Measurements from ENCODE around the gene LYST.
"Not testable (repeated sequence)": the region's sequence is repeated elsewhere in the genome, so short reads cannot be mapped to it uniquely, and the experiment has no call there.

Gene LYST

DNA sequence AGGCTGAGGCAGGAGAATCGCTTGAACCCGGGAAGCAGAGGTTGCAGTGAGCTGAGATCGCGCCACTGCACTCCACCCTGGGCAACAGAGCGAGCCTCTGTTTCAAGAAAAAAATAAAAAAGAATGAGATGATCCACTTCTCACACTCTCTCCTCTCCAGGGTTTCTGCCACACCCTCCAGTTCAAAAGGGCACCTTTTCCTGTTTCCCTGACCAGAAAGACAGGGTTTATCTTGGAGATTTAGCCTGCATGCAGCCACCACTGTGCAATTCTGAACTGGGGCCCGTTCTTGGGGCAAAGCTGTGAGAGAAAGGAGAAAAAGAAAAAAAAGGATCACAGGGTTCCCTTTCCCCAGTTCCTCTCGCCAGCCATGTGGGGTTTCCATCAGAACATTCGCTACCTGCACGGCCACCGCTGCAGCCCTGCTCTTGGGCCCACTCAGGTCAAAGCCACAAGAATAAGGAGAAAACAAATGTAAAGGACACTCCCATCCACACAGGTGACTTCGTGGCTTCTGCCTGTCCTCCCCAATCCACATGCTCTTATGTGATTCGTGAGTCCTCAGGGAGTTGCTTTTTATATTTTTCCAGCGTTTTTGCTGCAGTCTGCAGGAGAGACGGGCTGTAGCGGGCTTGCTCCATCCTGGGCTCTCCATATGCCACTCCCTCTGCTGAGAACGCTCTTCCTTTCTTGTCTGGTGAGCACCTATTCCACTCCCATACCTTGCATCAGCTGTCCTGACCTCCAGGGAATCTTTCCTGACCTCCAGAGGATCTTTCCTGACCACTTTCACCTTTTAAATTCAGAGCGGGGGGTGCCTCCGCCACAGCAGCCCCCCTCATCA, 243.5 kb downstream of the LYST start:
- H3K9me3 ChIP-seq (ENCODE audit: control insufficient read depth in 2 of 2, low read length in 2 of 2): no peaks in the 10 kb centered on the region
- H3K4me3 ChIP-seq (ENCODE audit: low read length in 2 of 2): no peak overlapping the region
- H3K9ac ChIP-seq (ENCODE audit: low read length in 2 of 2): no peak overlapping the region
- H3K36me3 ChIP-seq (ENCODE audit: control insufficient read depth in 2 of 2, insufficient read depth in 2 of 2, low read length in 2 of 2): no peaks in the 10 kb centered on the region
- no peaks in the 10 kb centered on the region for H3K4me1 ChIP-seq (ENCODE audit: control insufficient read depth, insufficient read depth, low read length)
- no peak overlapping the region for H3K27ac ChIP-seq (ENCODE audit: low read length)
- H3K27me3 ChIP-seq (ENCODE audit: control insufficient read depth in 1 of 2, insufficient read depth in 2 of 2, low read length in 2 of 2): no peaks in the 10 kb centered on the region

DNA sequence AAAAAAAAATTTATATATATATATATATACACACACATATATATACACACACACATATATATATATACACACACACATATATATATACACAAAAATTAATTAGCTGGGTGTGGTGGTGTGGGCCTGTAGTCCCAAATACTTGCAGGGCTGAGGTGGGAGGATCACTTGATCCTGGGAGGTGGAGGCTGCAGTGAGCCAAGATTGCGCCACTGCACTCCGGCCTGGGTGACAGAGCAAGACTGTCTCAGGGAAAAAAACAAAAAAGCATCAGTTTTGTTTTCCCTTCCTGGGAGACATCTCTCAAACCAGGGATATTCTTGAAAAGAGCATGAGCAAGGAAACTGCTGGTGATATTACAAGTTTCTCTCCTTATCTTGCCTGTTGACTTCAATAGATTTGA, 247.6 kb downstream of the LYST start:
- H3K27ac ChIP-seq (ENCODE audit: low read length); H3K27me3 ChIP-seq (ENCODE audit: control insufficient read depth in 1 of 2, insufficient read depth in 2 of 2, low read length in 2 of 2); H3K9me3 ChIP-seq (ENCODE audit: control insufficient read depth in 2 of 2, low read length in 2 of 2); H3K9ac ChIP-seq (ENCODE audit: low read length in 2 of 2); H3K36me3 ChIP-seq (ENCODE audit: control insufficient read depth in 2 of 2, insufficient read depth in 2 of 2, low read length in 2 of 2); H3K4me3 ChIP-seq (ENCODE audit: low read length in 2 of 2); H3K4me1 ChIP-seq (ENCODE audit: control insufficient read depth, insufficient read depth, low read length): not testable (repeated sequence)

DNA sequence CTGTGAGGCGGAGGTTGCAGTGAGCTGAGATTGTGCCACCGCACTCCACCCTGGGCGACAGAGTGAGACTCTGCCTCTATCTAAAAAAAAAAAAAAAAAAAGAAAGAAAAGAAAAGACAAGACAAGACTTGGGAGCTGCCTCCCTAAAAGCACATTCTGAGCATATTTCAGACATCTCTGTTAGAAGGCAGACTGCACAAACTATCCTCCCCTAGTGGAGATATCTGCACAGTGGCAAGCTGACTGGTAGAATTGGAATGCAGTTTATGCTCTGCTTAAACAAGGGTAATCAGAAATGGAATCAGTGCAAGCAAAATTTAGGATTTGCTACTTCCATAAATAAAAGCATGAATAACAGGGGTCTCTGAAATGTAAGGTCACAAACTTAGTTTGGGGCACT, 248.9 kb downstream of the LYST start:
- Histone ChIP-seq H3K9me3 (ENCODE audit: control insufficient read depth in 2 of 2, low read length in 2 of 2) (no peaks in the 10 kb centered on the region), H3K27ac (ENCODE audit: low read length) (no peak overlapping the region), H3K4me3 (ENCODE audit: low read length in 2 of 2) (no peak overlapping the region), H3K27me3 (ENCODE audit: control insufficient read depth in 1 of 2, insufficient read depth in 2 of 2, low read length in 2 of 2) (peaks cover 0 to 3% of the 10 kb centered on the region in 2 donors), H3K36me3 (ENCODE audit: control insufficient read depth in 2 of 2, insufficient read depth in 2 of 2, low read length in 2 of 2) (no peaks in the 10 kb centered on the region), H3K4me1 (ENCODE audit: control insufficient read depth, insufficient read depth, low read length) (no peaks in the 10 kb centered on the region), H3K9ac (ENCODE audit: low read length in 2 of 2) (no peak overlapping the region)

GRCh38 chr1:235617140-235617539, 249.6 kb downstream of the LYST start:
- H3K9me3 ChIP-seq (ENCODE audit: control insufficient read depth in 2 of 2, low read length in 2 of 2): no peaks in the 10 kb centered on the region
- no peak overlapping the region for H3K9ac ChIP-seq (ENCODE audit: low read length in 2 of 2)
- no peak overlapping the region for H3K4me3 ChIP-seq (ENCODE audit: low read length in 2 of 2)
- H3K27ac ChIP-seq (ENCODE audit: low read length): no peak overlapping the region
- peaks cover 0 to 3% of the 10 kb centered on the region in 2 donors for H3K27me3 ChIP-seq (ENCODE audit: control insufficient read depth in 1 of 2, insufficient read depth in 2 of 2, low read length in 2 of 2)
- no peaks in the 10 kb centered on the region for H3K36me3 ChIP-seq (ENCODE audit: control insufficient read depth in 2 of 2, insufficient read depth in 2 of 2, low read length in 2 of 2)
- H3K4me1 ChIP-seq (ENCODE audit: control insufficient read depth, insufficient read depth, low read length): no peaks in the 10 kb centered on the region

- H3K27ac ChIP-seq (ENCODE audit: low read length): no peak overlapping the region
- H3K4me3 ChIP-seq (ENCODE audit: low read length in 2 of 2): no peak overlapping the region
- no peak overlapping the region for H3K9ac ChIP-seq (ENCODE audit: low read length in 2 of 2)
- no peaks in the 10 kb centered on the region for H3K4me1 ChIP-seq (ENCODE audit: control insufficient read depth, insufficient read depth, low read length)
- H3K9me3 ChIP-seq (ENCODE audit: control insufficient read depth in 2 of 2, low read length in 2 of 2): no peaks in the 10 kb centered on the region
- H3K27me3 ChIP-seq (ENCODE audit: control insufficient read depth in 1 of 2, insufficient read depth in 2 of 2, low read length in 2 of 2): peaks cover 0 to 3% of the 10 kb centered on the region in 2 donors
- H3K36me3 ChIP-seq (ENCODE audit: control insufficient read depth in 2 of 2, insufficient read depth in 2 of 2, low read length in 2 of 2): no peaks in the 10 kb centered on the region
Observed at GRCh38 chr1:235614442-235614954, 252.2 kb downstream of the LYST start.

- Histone ChIP-seq H3K9ac (ENCODE audit: low read length in 2 of 2) (no peak overlapping the region), H3K4me3 (ENCODE audit: low read length in 2 of 2) (no peak overlapping the region), H3K4me1 (ENCODE audit: control insufficient read depth, insufficient read depth, low read length) (no peaks in the 10 kb centered on the region), H3K27ac (ENCODE audit: low read length) (no peak overlapping the region), H3K9me3 (ENCODE audit: control insufficient read depth in 2 of 2, low read length in 2 of 2) (no peaks in the 10 kb centered on the region), H3K27me3 (ENCODE audit: control insufficient read depth in 1 of 2, insufficient read depth in 2 of 2, low read length in 2 of 2) (peaks cover 0 to 3% of the 10 kb centered on the region in 2 donors), H3K36me3 (ENCODE audit: control insufficient read depth in 2 of 2, insufficient read depth in 2 of 2, low read length in 2 of 2) (no peaks in the 10 kb centered on the region)
Observed at GRCh38 chr1:235613602-235614001, 253.1 kb downstream of the LYST start.

DNA sequence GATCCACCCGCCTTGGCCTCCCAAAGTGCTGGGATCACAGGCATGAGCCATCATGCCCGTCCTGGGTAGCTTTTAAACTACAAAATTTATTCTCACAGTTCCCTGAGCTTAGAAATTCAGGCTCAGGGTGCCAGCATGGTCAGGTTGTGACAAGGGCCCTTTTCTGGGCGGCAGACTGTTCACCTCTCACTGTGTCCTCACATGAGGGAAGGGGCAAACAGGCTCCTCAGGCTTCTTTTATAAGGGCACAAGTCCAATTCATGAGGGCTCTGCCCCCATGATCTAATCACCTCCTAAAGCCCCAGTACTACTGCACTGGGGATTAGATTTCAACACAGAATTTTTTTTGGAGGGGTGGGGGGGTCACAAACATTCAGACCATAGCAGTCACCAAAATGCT, 253.9 kb downstream of the LYST start:
- H3K9me3 ChIP-seq (ENCODE audit: control insufficient read depth in 2 of 2, low read length in 2 of 2): no peaks in the 10 kb centered on the region
- no peak overlapping the region for H3K9ac ChIP-seq (ENCODE audit: low read length in 2 of 2)
- peaks cover 0 to 3% of the 10 kb centered on the region in 2 donors for H3K27me3 ChIP-seq (ENCODE audit: control insufficient read depth in 1 of 2, insufficient read depth in 2 of 2, low read length in 2 of 2)
- no peak overlapping the region for H3K27ac ChIP-seq (ENCODE audit: low read length)
- H3K4me3 ChIP-seq (ENCODE audit: low read length in 2 of 2): no peak overlapping the region
- H3K4me1 ChIP-seq (ENCODE audit: control insufficient read depth, insufficient read depth, low read length): no peaks in the 10 kb centered on the region
- no peaks in the 10 kb centered on the region for H3K36me3 ChIP-seq (ENCODE audit: control insufficient read depth in 2 of 2, insufficient read depth in 2 of 2, low read length in 2 of 2)
